Fibroblast of villous mesenchyme (primary cell): ENCODE measurements around the gene PLCL1. TPM values are rescaled to one million over a fixed set of nuclear protein-coding genes. Genes with fewer than 3 reads are reported as not detected.

Experiments
- DNase-seq: peaks from one replicate; pipeline ENCODE4 v3.0.0-alpha.2; 2010; ENCODE audit warnings: low read depth
- H3K4me3 ChIP-seq: 2 replicates; pipeline ENCODE4 v1.5.1; 2011; ENCODE audit warnings: low read depth, mild to moderate bottlenecking, low read length
- CTCF ChIP-seq: IDR thresholded peaks from 2 replicates; pipeline ENCODE4 v1.5.1; 2012; ENCODE audit warnings: low read depth, mild to moderate bottlenecking, low read length; ENCODE audit not compliant: insufficient read depth
- total RNA-seq: library from RNA; depleted of rRNA; stranded (reverse); fragments of >200 nt; gene quantifications from 2 replicates; pipeline ENCODE4 v1.2.3, GENCODE V29; 2012

The PLCL1 gene
- total RNA-seq, 1 donor = 0.43 TPM

- no peak for TF ChIP-seq CTCF
- no peak overlapping the region for H3K4me3 ChIP-seq
- DNase-seq = no peak
Measured at GRCh38 chr2:197925204-197925603, 120.8 kb downstream of the PLCL1 start.

- no peak for TF ChIP-seq CTCF
- no peak for DNase-seq
- H3K4me3 ChIP-seq = no peak overlapping the region
Measured at GRCh38 chr2:197925976-197926375, 121.6 kb downstream of the PLCL1 start.

- TF ChIP-seq CTCF = no peak
- DNase-seq = no peak
- H3K4me3 ChIP-seq = no peak overlapping the region
Measured at GRCh38 chr2:197926673-197927072, 122.3 kb downstream of the PLCL1 start.

- no peak overlapping the region for H3K4me3 ChIP-seq
- no peak for DNase-seq
- TF ChIP-seq CTCF = no peak
Measured at GRCh38 chr2:197927994-197928393, 123.6 kb downstream of the PLCL1 start.

- no peak for TF ChIP-seq CTCF
- H3K4me3 ChIP-seq = no peak overlapping the region
- no peak for DNase-seq
Measured at GRCh38 chr2:197929008-197929885, 124.9 kb downstream of the PLCL1 start.

- no peak for TF ChIP-seq CTCF
- H3K4me3 ChIP-seq = no peak overlapping the region
- no peak for DNase-seq
Measured at GRCh38 chr2:197929886-197930227, 125.5 kb downstream of the PLCL1 start.

GRCh38 chr2:197930570-197931278, 126.3 kb downstream of the PLCL1 start:
- no peak for TF ChIP-seq CTCF
- H3K4me3 ChIP-seq = no peak overlapping the region
- DNase-seq = no peak
